ENCODE data around the gene NDUFB4.

GRCh38 chr3:120561251-120562045 lies 34.7 kb upstream of the NDUFB4 start:
- peak; percentile 78 to 90 (median 78) for TF ChIP-seq CTCF (optimal IDR thresholded peaks at IDR 0.05 in 1 of 3, IDR thresholded peaks at IDR 0.05 in 1 of 3, conservative IDR thresholded peaks at IDR 0.05 in 1 of 3; ENCODE audit: extremely low read depth in 1 of 3, insufficient read depth in 2 of 3, low read length in 3 of 3)
- no peak for TF ChIP-seq EZH2 (IDR thresholded peaks at IDR 0.05; ENCODE audit: low read length)
